G401 (cell line): ENCODE measurements around the gene DLG2. TPM values are rescaled to one million over a fixed set of nuclear protein-coding genes. Genes with fewer than 3 reads are reported as not detected.
"Not testable (repeated sequence)": the region's sequence is repeated elsewhere in the genome, so short reads cannot be mapped to it uniquely, and the experiment has no call there.

Experiments
- DNase-seq: peaks from one replicate; pipeline ENCODE4 v3.0.0-alpha.2; 2015; ENCODE audit warnings: low spot score
- in situ Hi-C: cut with HindIII; loops from 2 replicates; pipeline ENCODE4 v1.10.0; 2016; ENCODE audit warnings: low sequenced_read_pairs, mixed read lengths
- total RNA-seq: library from RNA; depleted of rRNA; stranded (reverse); fragments of >200 nt; shearing (Covaris generic); gene quantifications from 2 replicates; pipeline ENCODE4 v1.2.3, GENCODE V29; 2014

DLG2 gene
- total RNA-seq, 1 experiment from 2014 or later, result 3.8 TPM

- in situ Hi-C loops, result no loop called here
Observed at GRCh38 chr11:85647604-85648299, 20.6 kb upstream of the DLG2 start, which contains the start of gene TMEM126A. TSS of gene TMEM126A (plus strand) at chr11:85647967. CDS start at chr11:85650256, 2,289 bp downstream.

GRCh38 chr11:85647078-85647477 lies 19.9 kb upstream of the DLG2 start:
- DNase-seq, result no peak
- in situ Hi-C loops, result no loop called here

More at GRCh38 chr11:85647604-85648299, 20.6 kb upstream of the DLG2 start, which contains the start of gene TMEM126A:
- peak; percentile 93 for DNase-seq

GRCh38 chr11:85643191-85643614 lies 16.1 kb upstream of the DLG2 start:
- in situ Hi-C loops, result no loop called here
- DNase-seq, result no peak

- DNase-seq, result no peak
- in situ Hi-C loops, result no loop called here
Observed at GRCh38 chr11:85634747-85635146, 7.6 kb upstream of the DLG2 start.

- DNase-seq, result no peak
- in situ Hi-C loops, result no loop called here
Observed at GRCh38 chr11:85628771-85629341, 1.7 kb upstream of the DLG2 start.

GRCh38 chr11:85627998-85628770 lies 1.0 kb upstream of the DLG2 start, which contains the start of gene TMEM126B:
TSS of gene TMEM126B (plus strand) at chr11:85628593. CDS start at chr11:85628608, 15 bp downstream.
- in situ Hi-C loops, result no loop called here
- DNase-seq, result peak; percentile 100

- in situ Hi-C loops, result no loop called here
- peak; percentile 31 for DNase-seq
Observed at GRCh38 chr11:85626496-85626895, 648 bp downstream of the DLG2 start.

- DNase-seq, result no peak
- in situ Hi-C loops, result no loop called here
Observed at GRCh38 chr11:85620256-85620655, 6.9 kb downstream of the DLG2 start.

- in situ Hi-C loops, result no loop called here
- DNase-seq, result no peak
Observed at GRCh38 chr11:85619499-85619898, 7.6 kb downstream of the DLG2 start.

GRCh38 chr11:85611643-85612042 lies 15.5 kb downstream of the DLG2 start:
- in situ Hi-C loops, DNase-seq: not testable (repeated sequence)

- DNase-seq, in situ Hi-C loops: not testable (repeated sequence)
Observed at GRCh38 chr11:85609286-85609685, 17.9 kb downstream of the DLG2 start.

- DNase-seq, in situ Hi-C loops: not testable (repeated sequence)
Observed at GRCh38 chr11:85608621-85609020, 18.5 kb downstream of the DLG2 start.

- DNase-seq, in situ Hi-C loops: not testable (repeated sequence)
Observed at GRCh38 chr11:85606237-85606636, 20.9 kb downstream of the DLG2 start.

- no peak for DNase-seq
- in situ Hi-C loops, result no loop called here
Observed at GRCh38 chr11:85603220-85603619, 23.9 kb downstream of the DLG2 start.

GRCh38 chr11:85602526-85603213 lies 24.5 kb downstream of the DLG2 start:
- no peak for DNase-seq
- in situ Hi-C loops, result no loop called here

GRCh38 chr11:85599083-85599482 lies 28.1 kb downstream of the DLG2 start:
- DNase-seq, result no peak
- in situ Hi-C loops, result no loop called here

- DNase-seq, result no peak
- in situ Hi-C loops, result no loop called here
Observed at GRCh38 chr11:85596886-85597285, 30.3 kb downstream of the DLG2 start.

- in situ Hi-C loops, result no loop called here
Observed at GRCh38 chr11:85595285-85595884, 31.8 kb downstream of the DLG2 start.

More at GRCh38 chr11:85595285-85595884, 31.8 kb downstream of the DLG2 start:
- peak; percentile 72 for DNase-seq
